Pancreas (tissue), 10 donors: ENCODE data around the gene ZBTB1. TPM values are rescaled to one million over a fixed set of nuclear protein-coding genes. Genes with fewer than 3 reads are reported as not detected.
A peak's percentile ranks its signal among the peaks of the same experiment; 100 is the strongest.

Source experiments
- ATAC-seq, 4 donors: fragments of 200-7000 bp; cut with Tn5 transposase; one replicate each; pipeline versions ENCODE4 v1.8.0 to v1.9.1; 2020; ENCODE audit warnings: mild to moderate bottlenecking in 4 of 4, moderate library complexity in 4 of 4
- DNase-seq, 6 donors: peaks; one replicate each; pipeline ENCODE4 v3.0.0-alpha.2; 2020
- FAIRE-seq: peaks from 2 replicates; lab custom pipeline; 2012; peaks lifted over from hg19 to GRCh38; lab: Jason Lieb, UNC
- H3K27ac ChIP-seq, 4 donors: fragments of 200-600 bp; sonication (generic); 1 replicate in 3 of 4; 2 replicates in 1 of 4; pipeline versions ENCODE4 v1.5.0 to v1.8.0; 2020
- H3K27me3 ChIP-seq, 4 donors: fragments of 200-600 bp; one replicate each; pipeline ENCODE4 v1.8.0; 2021
- H3K36me3 ChIP-seq, 3 donors: fragments of 200-600 bp; sonication (generic) in 1 of 3; one replicate each; pipeline versions ENCODE4 v1.5.0 to v1.8.0; 2020 to 2021
- H3K4me1 ChIP-seq, 3 donors: fragments of 200-600 bp; one replicate each; pipeline ENCODE4 v1.8.0; 2021
- H3K4me3 ChIP-seq, 4 donors: fragments of 200-600 bp; sonication (generic) in 2 of 4; one replicate each; pipeline versions ENCODE4 v1.5.0 to v1.8.0; 2020 to 2021
- H3K9me3 ChIP-seq, 4 donors: fragments of 200-600 bp; one replicate each; pipeline ENCODE4 v1.8.0; 2021
- CTCF ChIP-seq, 4 donors: fragments of 200-600 bp; sonication (generic) in 3 of 4; IDR thresholded peaks; one replicate each; pipeline versions ENCODE4 v1.5.0 to v1.8.0; 2021; ENCODE audit warnings: antibody characterized with exemption in 4 of 4
- WGBS, 2 donors: extraction: QIAGEN DNeasy Blood & Tissue Kit; methylation state at CpG; one replicate each; pipeline ENCODE4 v1.1.7; 2013; 5-methylcytosine and 5-hydroxymethylcytosine counted together
- intact Hi-C, 3 donors: fragments of 100-400 bp; cut with DNase I; formaldehyde crosslinking; loops; one replicate each; pipeline versions ENCODE4 v1.11.1 to v1.14.2; 2022
- polyA plus RNA-seq, 2 donors: library from polyadenylated mRNA; stranded (reverse); fragments of 200-250 nt; gene quantifications; one replicate each; pipeline ENCODE4 v1.2.3, GENCODE V29; 2013
- total RNA-seq, 6 donors: library from RNA; stranded (reverse); fragmentation: NEBNext Ultra II Directional in 4 of 6; extraction: Animal tissue kit (Norgen Biotek cat#: 25700) in 4 of 6; gene quantifications; one replicate each; pipeline versions ENCODE4 v1.2.1 to v1.2.4, GENCODE V29; 2021 to 2023
- donor health status: healthy with polysubstance abuse.
- donor health status: DM: no; HTN: no; CAD: no; lungs with moderate emphysema.
- donor health status: DM: no; HTN: no; CAD: no.
- donor health status: control.
- donor health status: control.
- donor health status: Bipolar disorder and iron deficiency.
- donor health status: DM: yes; HTN: yes; CAD: no.
- donor health status: DM: no; HTN: no; CAD: no.
- donor health status: DM: no; HTN: no; CAD: no.
- donor health status: DM: yes; HTN: yes; CAD: no.

The ZBTB1 gene
- total and polyA plus RNA-seq, 8 donors = 8.7 to 24.3 (median 11.9) TPM

DNA sequence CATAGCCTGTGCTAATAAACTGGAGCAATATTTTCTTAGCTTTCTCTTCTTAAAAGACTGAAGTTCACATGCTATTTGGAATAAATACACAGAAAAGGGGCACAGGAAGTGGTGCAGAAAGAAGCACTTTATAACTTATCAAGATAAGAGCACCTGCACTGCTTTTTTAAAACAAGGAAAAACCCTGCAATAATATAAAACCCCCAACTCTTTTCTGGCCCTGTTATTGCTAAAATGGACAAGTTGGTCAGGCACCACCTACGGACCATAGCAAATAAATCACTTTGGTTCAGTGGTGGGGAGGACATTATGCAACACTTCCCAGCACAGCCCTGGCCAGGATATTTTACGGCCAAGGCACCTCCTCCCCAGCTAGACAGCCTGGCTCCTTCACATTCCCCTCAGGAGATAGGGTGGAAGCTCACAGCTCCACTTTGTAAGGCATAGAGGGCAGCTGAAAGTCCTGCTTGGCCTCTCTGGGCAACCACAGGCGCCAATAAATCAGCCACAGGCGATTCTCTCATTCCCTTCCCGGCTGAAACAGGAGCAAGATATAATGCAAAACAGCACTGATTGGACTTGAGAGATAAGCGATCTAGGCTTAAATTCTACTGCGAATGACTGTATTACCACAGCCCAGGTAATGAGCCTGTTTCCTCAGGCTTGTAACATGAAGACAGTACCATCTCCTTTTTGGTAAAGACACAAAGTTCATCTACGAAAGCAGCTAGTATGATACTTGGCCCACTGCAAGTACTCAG lies 3.0 kb upstream of the ZBTB1 start:
- H3K4me3 ChIP-seq = peak overlapping the region in 1 of 4 donors; percentile 83

DNA sequence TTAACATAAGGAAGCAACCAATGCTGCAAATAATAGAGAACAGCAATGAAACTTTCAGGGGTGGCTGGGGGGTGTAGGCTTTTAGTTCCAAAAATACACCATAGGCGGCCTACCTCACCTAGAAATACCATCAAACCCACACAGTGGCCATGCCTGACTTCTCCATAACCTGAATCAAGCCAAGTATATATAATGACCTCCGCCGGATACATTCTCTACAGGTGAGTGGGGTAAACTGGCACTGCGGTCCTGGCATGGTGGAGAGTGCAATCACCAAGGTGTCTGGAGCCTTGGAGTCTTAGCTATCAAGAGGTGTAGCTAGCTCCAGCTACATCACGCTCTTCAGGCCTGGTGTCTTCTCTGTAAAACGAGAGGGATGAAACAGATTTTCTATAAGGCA lies 2.1 kb upstream of the ZBTB1 start:
- DNase-seq = no peak
- intact Hi-C loops = no loop called here
- Histone ChIP-seq H3K36me3 (peaks cover 0 to 2% (median 0%) of the 10 kb centered on the region in 3 donors), H3K4me1 (peaks cover 12 to 36% (median 18%) of the 10 kb centered on the region in 3 donors), H3K27ac (peak overlapping the region; percentile 97 to 100 (median 99)), H3K4me3 (peak overlapping the region; percentile 74 to 88 (median 84)), H3K27me3 (no peaks in the 10 kb centered on the region), H3K9me3 (no peaks in the 10 kb centered on the region)
- no peak for TF ChIP-seq CTCF (IDR thresholded peaks at IDR 0.05)
- ATAC-seq = no peak
- FAIRE-seq = no peak
- 46 to 48% methylated on average over 6 of the region's 6 CpGs for WGBS, 2 donors

More for the DNA sequence above, 3.0 kb upstream of the ZBTB1 start:
- Histone ChIP-seq H3K27ac (peak overlapping the region in 3 of 4 donors; percentile 31 to 100 (median 73)), H3K27me3 (no peaks in the 10 kb centered on the region), H3K4me1 (peaks cover 12 to 27% (median 15%) of the 10 kb centered on the region in 3 donors), H3K36me3 (peaks cover 0 to 7% (median 0%) of the 10 kb centered on the region in 3 donors), H3K9me3 (no peaks in the 10 kb centered on the region)
- FAIRE-seq (no peak), ATAC-seq (peak in 1 of 4 donors; percentile 2), DNase-seq (peak in 4 of 6 donors; percentile 17 to 45 (median 32))
- intact Hi-C loops = no loop called here
- TF ChIP-seq CTCF (IDR thresholded peaks at IDR 0.05) = no peak
- 37 to 39% methylated on average over 8 of the region's 8 CpGs for WGBS, 2 donors

DNA sequence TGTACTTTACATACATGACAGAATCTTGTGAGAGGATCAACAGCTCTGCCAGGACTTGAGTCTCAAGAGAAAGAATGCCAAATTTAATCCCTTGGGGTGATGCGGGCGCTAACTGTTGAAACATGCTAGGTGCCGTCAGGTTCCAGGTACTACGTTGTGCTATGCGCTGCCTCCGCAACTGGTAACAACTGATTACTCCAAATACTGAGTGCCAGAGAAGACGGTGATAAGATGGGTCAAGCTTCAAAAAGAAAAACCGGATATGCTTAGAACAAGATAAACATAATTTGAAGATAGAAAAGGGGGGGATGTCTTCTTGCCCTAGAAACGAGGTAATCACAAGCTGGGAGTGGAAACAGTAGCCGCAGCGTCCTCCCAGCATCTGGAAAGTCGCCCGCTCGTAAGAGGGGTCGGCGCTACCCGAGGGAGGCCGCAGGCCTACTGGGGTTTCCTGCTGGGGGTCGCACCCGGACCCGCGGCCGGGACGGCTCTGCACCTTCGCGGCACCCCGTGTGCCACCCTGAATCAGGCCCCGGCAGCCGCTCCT lies 1.6 kb upstream of the ZBTB1 start:
- ATAC-seq (peak in 2 of 4 donors; percentile 14 to 17), DNase-seq (peak in 3 of 6 donors; percentile 18 to 30 (median 25)), FAIRE-seq (no peak)
- Histone ChIP-seq H3K27ac (peak overlapping the region; percentile 97 to 100 (median 99)), H3K36me3 (no peaks in the 10 kb centered on the region), H3K27me3 (no peaks in the 10 kb centered on the region), H3K4me1 (peaks cover 16 to 39% (median 18%) of the 10 kb centered on the region in 3 donors), H3K9me3 (no peaks in the 10 kb centered on the region), H3K4me3 (peak overlapping the region; percentile 74 to 88 (median 84))
- WGBS, 2 donors = 0 to 1% methylated on average over 29 of the region's 29 CpGs
- TF ChIP-seq CTCF (IDR thresholded peaks at IDR 0.05) = no peak
- intact Hi-C loops = no loop called here

DNA sequence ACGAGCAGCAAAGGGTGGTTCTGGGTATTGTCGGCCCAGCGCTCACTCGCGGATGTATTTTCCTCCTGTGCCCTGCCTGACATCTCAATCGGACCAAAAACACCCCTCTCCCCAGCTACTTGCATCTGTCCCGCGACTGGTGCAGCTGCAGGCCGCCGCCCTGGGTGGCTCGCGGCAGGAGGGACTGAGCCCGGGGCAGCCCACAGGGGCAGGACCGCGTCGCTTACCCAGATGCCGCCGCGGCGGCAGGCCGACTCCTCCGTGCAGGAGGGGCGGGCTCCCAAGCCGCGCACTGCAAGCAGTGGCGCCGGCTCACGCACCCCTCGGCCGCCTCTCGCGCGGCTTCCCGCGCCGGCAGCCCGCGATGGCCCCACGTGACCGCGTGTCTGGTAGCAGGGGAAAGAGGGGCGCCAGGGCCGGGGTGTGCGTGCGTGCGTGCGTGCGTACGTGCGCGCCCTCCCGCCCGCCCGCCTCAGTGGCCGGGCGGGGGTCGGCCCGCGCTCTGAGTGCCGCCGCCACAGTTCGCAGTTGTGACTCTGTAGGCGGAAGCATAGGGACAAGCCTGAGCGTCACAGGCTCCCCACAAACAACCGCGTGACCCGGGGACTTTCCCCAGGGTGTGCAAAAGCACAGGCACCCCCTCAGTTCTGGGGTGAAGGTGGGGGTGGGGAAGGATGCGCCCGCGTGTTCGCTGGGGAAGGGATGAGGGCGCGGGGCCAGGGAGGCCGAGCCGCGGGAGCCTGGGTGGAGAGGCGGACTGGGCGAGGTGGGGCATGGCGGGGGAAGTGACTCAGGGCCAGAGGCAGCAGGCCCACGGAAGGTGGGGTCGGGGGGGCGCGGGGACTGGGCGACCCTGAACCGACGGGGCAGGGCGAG lies 898 bp upstream of the ZBTB1 start, which contains the start of gene ZBTB25:
Gene ZBTB25 (minus strand): TSS at position 405 of the 876 bp plus-strand sequence. CDS start 13,305 bp downstream, outside the sequence.
- DNase-seq (peak; percentile 87 to 94 (median 90)), FAIRE-seq (no peak), ATAC-seq (peak; percentile 72 to 83 (median 79))
- WGBS, 2 donors = 0 to 1% methylated on average over 70 to 87 of the region's 87 CpGs
- no peaks in the 10 kb centered on the region for H3K9me3 ChIP-seq
- peak within 1 kb of the TSS; percentile 74 to 88 (median 84) for H3K4me3 ChIP-seq
- no peaks in the 10 kb centered on the region for H3K27me3 ChIP-seq
- H3K27ac ChIP-seq = peak within 1 kb of the TSS; percentile 97 to 100 (median 99)
- intact Hi-C loops = no loop called here
- H3K36me3 ChIP-seq = no peaks in the 10 kb centered on the region
- no peak for TF ChIP-seq CTCF (IDR thresholded peaks at IDR 0.05)
- peaks cover 16 to 44% (median 18%) of the 10 kb centered on the region in 3 donors for H3K4me1 ChIP-seq
